Hematopoietic multipotent progenitor cell (in vitro differentiated cells): ENCODE measurements around the gene GOLGA6B. TPM values are rescaled to one million over a fixed set of nuclear protein-coding genes. Genes with fewer than 3 reads are reported as not detected.
"Not testable (repeated sequence)": the region's sequence is repeated elsewhere in the genome, so short reads cannot be mapped to it uniquely, and the experiment has no call there.

Experiments
- DNase-seq, 3 donors: peaks; one replicate each; pipeline ENCODE4 v3.0.0-alpha.2; 2011 to 2015; ENCODE audit warnings: low read depth in 2 of 3, low spot score in 2 of 3
- total RNA-seq: library from RNA; depleted of rRNA; stranded (reverse); fragments of >200 nt; gene quantifications from one replicate; pipeline ENCODE4 v1.2.3, GENCODE V29; 2012

The GOLGA6B gene
- not detected for total RNA-seq

- DNase-seq = not testable (repeated sequence)
Measured at GRCh38 chr15:72654397-72654796, at the start of gene GOLGA6B. Gene GOLGA6B, plus strand, starts transcription at chr15:72654697. Its CDS starts 41 bp downstream, at chr15:72654738.

- DNase-seq = no peak
Measured at GRCh38 chr15:72604794-72605193, 49.7 kb upstream of the GOLGA6B start.

- not testable (repeated sequence) for DNase-seq
Measured at GRCh38 chr15:72608084-72608483, 46.4 kb upstream of the GOLGA6B start.

- DNase-seq = no peak
Measured at GRCh38 chr15:72609862-72610261, 44.6 kb upstream of the GOLGA6B start.

DNA sequence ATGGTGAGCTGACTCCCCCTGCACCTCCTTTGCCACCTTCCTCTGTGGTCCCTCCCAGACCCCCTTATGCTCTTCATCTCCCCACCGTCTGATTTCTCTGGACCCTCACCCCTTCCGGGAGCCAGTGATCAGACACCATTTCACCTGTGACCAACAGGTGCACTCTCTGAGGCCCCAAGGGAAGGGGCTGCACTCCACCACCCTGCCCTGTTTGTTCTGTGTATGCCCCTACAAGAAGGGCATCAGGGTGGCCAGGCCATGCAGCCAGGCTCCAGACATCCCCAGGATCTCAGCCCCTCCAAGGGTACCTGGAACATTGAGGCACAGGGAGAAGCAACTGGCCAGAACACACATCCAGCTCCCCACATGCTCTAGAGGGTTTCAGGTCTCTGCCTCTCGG lies 42.2 kb upstream of the GOLGA6B start:
- not testable (repeated sequence) for DNase-seq

- no peak for DNase-seq
Measured at GRCh38 chr15:72614810-72615532, 39.5 kb upstream of the GOLGA6B start.

GRCh38 chr15:72615533-72616233 lies 38.8 kb upstream of the GOLGA6B start:
- DNase-seq = not testable (repeated sequence)

- DNase-seq = no peak
Measured at GRCh38 chr15:72616491-72617210, 37.8 kb upstream of the GOLGA6B start.

DNA sequence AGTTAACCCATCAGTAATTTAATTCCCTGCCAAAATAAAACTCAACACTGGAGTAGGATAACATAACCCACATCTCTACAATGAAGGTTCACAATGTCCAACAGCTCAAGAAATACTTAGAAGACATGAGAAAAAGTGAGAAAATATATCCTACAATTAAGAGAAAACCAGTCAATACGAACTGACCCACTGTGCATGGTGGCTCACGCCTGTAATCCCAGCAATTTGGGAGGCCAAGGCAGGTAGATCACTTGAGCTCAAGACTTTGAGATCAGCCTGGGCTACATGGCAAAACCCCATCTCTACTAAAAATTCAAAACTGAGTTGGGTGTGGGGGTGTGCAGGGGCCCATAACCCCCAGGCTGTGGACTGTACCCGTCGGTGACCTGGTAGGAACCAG lies 30.6 kb upstream of the GOLGA6B start:
- DNase-seq = not testable (repeated sequence)

GRCh38 chr15:72626153-72626552 lies 28.3 kb upstream of the GOLGA6B start:
- not testable (repeated sequence) for DNase-seq

DNA sequence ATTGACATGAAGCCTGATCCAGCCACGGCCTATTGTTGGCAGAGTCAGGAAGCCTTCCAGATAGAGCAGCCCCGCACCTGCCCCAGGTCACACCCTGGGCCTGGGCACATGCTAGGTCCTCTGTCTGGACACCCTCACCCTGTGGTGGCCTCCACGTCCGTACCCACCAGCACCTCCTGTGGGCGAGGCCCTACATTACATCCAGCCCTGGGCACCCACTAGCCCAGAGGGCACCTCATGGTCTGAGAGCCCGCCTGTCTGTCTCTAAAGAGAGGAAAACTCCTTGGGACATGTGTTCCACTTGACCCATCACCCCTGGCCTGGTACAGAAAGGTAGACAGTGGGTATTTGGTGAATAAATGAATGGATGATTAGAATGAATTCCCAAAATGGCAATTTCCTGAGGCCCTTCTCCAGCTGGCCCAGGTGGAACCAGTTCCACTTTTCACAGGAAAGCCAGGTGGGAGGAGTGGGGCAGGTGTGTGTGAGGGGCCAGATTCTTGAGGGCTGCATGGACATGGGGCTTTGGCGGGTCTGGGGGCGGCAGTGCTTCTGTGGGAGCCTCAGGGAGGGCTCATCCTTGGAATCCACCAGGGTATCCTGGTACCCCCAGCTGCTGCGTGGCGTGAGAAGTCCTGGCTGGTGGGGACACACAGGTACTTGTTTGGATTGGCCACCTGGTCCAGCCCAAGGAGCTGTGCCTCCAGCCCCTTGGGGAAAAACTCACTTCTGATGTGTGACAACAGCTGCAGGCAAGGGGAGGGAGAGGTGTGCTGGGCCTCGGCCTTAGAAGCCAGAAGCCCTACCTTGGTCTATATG lies 26.0 kb upstream of the GOLGA6B start:
- not testable (repeated sequence) for DNase-seq

DNA sequence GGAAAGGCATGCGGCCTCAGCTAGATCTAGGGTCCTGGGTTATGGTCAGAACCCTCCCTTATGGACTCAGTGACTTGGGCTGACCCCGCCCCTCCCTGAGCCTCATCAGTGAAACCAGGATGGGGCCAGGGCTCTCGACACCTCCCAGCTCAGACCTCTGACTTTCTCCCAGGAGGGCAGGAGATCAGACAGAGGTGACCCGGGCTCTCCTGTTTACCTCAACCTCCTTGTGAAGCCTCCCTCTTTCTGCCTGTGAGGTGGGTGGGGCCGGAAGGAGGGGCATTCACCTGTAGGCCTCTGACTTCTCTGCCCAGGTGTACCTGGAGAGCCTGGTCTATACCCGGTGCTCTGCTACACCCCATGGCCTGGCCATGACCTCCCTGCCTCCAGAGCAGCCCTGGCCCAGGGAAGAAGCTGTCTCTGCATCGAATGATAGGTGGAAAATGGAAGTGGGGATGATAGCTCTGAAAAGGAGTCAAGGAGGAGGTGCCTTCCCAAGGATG lies 25.4 kb upstream of the GOLGA6B start:
- not testable (repeated sequence) for DNase-seq

DNA sequence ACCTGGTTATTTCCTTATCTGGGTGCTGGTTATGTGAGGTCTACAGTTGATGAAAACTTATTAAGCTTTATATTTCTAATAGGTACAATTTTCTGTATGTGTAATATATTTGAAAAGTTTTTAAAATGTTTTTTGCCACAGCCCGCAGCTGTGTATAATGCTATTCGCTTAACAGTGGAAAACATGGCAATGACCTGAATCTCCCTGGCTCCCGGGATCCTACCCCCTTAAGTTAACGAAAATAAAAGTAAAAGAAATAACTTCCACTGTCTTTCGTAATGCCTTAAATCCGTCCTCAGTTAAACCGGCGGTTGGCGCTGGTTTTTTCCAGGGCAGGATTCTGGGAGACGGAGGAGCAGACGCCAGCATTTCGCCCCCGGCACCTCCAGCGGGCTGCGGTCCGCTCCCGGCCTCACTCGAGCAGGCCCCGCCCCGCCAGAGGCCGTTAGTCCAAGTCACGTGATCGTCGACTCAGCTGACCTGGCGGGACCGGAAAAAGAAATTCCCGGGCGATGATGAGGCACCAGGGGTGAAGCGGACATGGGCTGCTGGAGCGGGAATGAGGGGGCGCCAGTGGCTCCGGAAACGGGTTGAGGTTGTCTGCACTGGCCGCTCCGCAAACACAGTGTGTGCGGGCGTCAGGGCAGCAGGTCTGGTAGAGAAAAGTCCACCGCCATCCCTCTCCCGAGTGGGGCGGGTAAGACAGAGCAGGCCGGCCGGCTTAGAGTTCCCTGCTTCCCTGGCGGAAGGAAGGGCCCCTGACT lies 17.8 kb upstream of the GOLGA6B start:
- DNase-seq = peak in 2 of 3 donors; percentile 33 to 63

GRCh38 chr15:72639759-72640483 lies 14.6 kb upstream of the GOLGA6B start:
- DNase-seq = not testable (repeated sequence)

DNA sequence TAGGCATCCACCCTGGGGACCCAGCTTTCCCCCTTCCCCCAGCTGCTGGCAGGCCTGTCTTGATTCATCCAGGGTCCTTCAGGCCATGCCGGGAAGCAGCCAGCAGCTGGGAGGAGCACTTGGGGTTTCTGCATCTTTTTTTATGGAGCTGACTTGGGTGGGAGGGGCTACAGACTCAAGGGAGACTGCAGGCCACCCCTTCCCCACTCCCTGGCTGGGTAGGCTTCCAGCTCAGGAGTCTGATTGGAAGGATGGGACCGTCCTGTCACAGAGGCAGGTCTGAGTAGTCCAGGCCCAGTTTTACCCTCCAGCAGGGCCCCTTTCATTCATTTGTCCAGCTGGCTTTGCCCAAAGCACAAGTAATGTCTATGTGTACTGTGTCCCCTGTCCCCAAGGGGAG lies 12.2 kb upstream of the GOLGA6B start:
- DNase-seq = not testable (repeated sequence)

DNA sequence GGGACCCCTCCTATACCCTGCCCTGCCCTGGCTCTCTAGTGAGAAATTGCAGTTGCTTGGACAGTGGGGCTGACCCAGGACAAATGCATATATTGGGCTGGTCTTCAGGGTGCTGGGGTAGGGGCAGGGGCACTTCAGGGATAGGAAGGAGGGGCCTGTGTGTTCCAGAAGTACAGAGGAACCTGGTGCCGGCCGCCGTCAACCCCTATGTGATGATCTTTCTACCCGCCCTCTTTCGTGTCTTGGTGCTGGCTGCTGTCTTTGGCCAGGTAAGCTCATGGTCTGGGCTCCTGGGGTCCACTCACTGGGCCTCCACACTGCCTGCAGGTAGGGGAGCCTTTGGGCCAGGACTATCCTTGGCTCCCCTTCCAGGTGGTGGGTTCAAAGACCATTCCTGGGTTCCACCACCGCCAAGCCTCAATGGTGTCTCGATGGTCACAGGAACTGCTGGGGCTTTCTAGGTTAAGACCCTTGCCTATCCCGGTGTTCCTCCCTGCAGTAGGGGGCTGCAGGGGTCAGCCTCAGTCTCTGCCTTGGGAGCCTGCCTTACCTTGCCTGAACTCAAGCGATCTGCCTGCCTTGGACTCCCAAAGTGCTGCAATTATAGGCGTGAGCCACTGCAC lies 5.8 kb upstream of the GOLGA6B start:
- not testable (repeated sequence) for DNase-seq

GRCh38 chr15:72656014-72656413 lies 1.5 kb downstream of the GOLGA6B start:
- DNase-seq = not testable (repeated sequence)

DNA sequence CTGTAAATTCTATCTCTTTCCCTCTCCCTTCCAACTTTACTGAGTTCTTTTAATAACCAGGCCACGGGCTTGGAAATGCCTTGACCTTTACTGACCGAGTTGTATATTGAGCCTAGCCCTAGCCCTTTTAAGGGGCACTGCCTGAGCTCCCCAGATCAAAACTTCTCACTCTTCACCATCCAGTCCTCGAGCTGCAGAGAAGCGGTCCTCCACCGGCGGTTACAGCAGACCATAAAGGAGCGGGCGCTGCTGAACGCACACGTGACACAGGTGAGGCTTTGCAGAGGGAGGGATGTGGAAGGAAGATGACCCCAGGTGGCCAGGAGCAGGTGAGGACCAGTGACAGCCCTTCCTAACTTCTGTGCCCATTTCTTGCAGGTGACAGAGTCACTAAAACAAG lies 6.6 kb downstream of the GOLGA6B start:
- not testable (repeated sequence) for DNase-seq
